GM23248 (cell line): Measurements from ENCODE around the gene JDP2.

Experiments used
- EZH2 ChIP-seq: fragments of 200-600 bp; sonication (generic); IDR thresholded peaks from 2 replicates; pipeline ENCODE4 v1.6.1; 2018; ENCODE audit warnings: antibody characterized with exemption, mild to moderate bottlenecking; ENCODE audit not compliant: insufficient read depth, poor library complexity, severe bottlenecking
- EZH2phosphoT487 ChIP-seq: fragments of 200-600 bp; sonication (generic); IDR thresholded peaks from 2 replicates; pipeline ENCODE4 v1.6.1; 2018; ENCODE audit warnings: antibody characterized with exemption, moderate library complexity, mild to moderate bottlenecking, low read depth; ENCODE audit not compliant: insufficient read depth

GRCh38 chr14:75433631-75434071, 5.8 kb downstream of the JDP2 start:
- TF ChIP-seq EZH2, result no peak
- TF ChIP-seq EZH2phosphoT487, result no peak
